IMR-90 (cell line): ENCODE results near the gene NEUROD4. TPM values are rescaled to one million over a fixed set of nuclear protein-coding genes. Genes with fewer than 3 reads are reported as not detected.

ENCODE experiments used
- ATAC-seq: fragments of 200-7000 bp; cut with Tn5 transposase; 2 replicates; pipeline ENCODE4 v1.9.1; 2020; ENCODE audit warnings: low read depth, mild to moderate bottlenecking, moderate library complexity
- BruUV-seq: library from RNA; stranded (reverse); fragments of 400-500 nt; replicated peaks from 2 replicates; lab custom pipeline; 2021; lab: Mats Ljungman, UMichigan
- CTCF ChIA-PET: fragments of 300-600 bp; formaldehyde crosslinking; extraction: SDS; loops from one replicate; lab custom pipeline; 2021; ENCODE audit warnings: antibody characterized with exemption; lab: Yijun Ruan, JAX
- POLR2A ChIA-PET: fragments of 300-600 bp; sonication (Branson Sonifier 250); formaldehyde crosslinking; loops from one replicate; lab custom pipeline; 2022; ENCODE audit warnings: antibody characterized with exemption; ENCODE audit not compliant: unreplicated experiment; lab: Charles Lee
- DNase-seq: peaks from one replicate; pipeline ENCODE4 v3.0.0; 2013
- H2AFZ ChIP-seq: replicated peaks from 2 replicates; pipeline ENCODE3; 2013; ENCODE audit warnings: low read length, mild to moderate bottlenecking; ENCODE audit not compliant: poor library complexity
- H2AK5ac ChIP-seq: 2 replicates; pipeline ENCODE4 v1.6.1; 2013; ENCODE audit warnings: low read depth, low read length, inconsistent platforms
- H2AK9ac ChIP-seq: replicated peaks from 2 replicates; pipeline ENCODE3; 2013; ENCODE audit warnings: mild to moderate bottlenecking, low read depth, low read length, moderate library complexity; ENCODE audit not compliant: poor library complexity
- H2BK120ac ChIP-seq: 2 replicates; pipeline ENCODE4 v1.6.1; 2013; ENCODE audit warnings: low read depth, low read length, inconsistent platforms
- H2BK15ac ChIP-seq: 3 replicates; pipeline ENCODE4 v1.6.1; 2013; ENCODE audit warnings: low read depth, low read length, inconsistent platforms
- H2BK20ac ChIP-seq: 2 replicates; pipeline ENCODE4 v1.6.1; 2013; ENCODE audit warnings: low read depth, mild to moderate bottlenecking, inconsistent platforms, low read length, moderate library complexity
- H2BK5ac ChIP-seq: 2 replicates; pipeline ENCODE4 v1.6.1; 2013; ENCODE audit warnings: mild to moderate bottlenecking, low read depth, low read length, inconsistent platforms; ENCODE audit not compliant: poor library complexity, severe bottlenecking
- H3K14ac ChIP-seq: replicated peaks from 2 replicates; pipeline ENCODE4 v1.6.1; 2013; ENCODE audit warnings: low read depth, low read length, inconsistent platforms
- H3K18ac ChIP-seq: 2 replicates; pipeline ENCODE4 v1.6.1; 2013; ENCODE audit warnings: low read depth, low read length, control low read depth
- H3K23ac ChIP-seq: 2 replicates; pipeline ENCODE4 v1.6.1; 2013; ENCODE audit warnings: low read depth, low read length, inconsistent platforms
- H3K27ac ChIP-seq: 2 replicates; pipeline ENCODE4 v1.5.1; 2013; ENCODE audit warnings: mild to moderate bottlenecking, control low read depth, low read length; ENCODE audit not compliant: insufficient read depth
- H3K27me3 ChIP-seq: 2 replicates; pipeline ENCODE4 v1.6.1; 2013; ENCODE audit warnings: low read length; ENCODE audit not compliant: control insufficient read depth, insufficient read depth
- H3K36me3 ChIP-seq: 2 replicates; pipeline ENCODE4 v1.6.1; 2013; ENCODE audit warnings: low read length, mixed read lengths; ENCODE audit not compliant: control insufficient read depth, insufficient read depth
- H3K4ac ChIP-seq: 2 replicates; pipeline ENCODE4 v1.6.1; 2013; ENCODE audit warnings: low read depth, low read length, inconsistent platforms
- H3K4me1 ChIP-seq: 2 replicates; pipeline ENCODE4 v1.6.1; 2013; ENCODE audit warnings: low read length, mixed read lengths; ENCODE audit not compliant: control insufficient read depth, insufficient read depth
- H3K4me2 ChIP-seq: 2 replicates; pipeline ENCODE4 v1.6.1; 2013; ENCODE audit warnings: low read depth, mild to moderate bottlenecking, control low read depth, low read length, moderate library complexity
- H3K4me3 ChIP-seq: 2 replicates; pipeline ENCODE4 v1.5.1; 2013; ENCODE audit warnings: low read depth, mild to moderate bottlenecking, control low read depth, low read length, moderate library complexity; ENCODE audit not compliant: insufficient read depth
- H3K56ac ChIP-seq: 2 replicates; pipeline ENCODE4 v1.6.1; 2013; ENCODE audit warnings: low read length, inconsistent platforms; ENCODE audit not compliant: insufficient read depth; ENCODE audit errors: extremely low read depth
- H3K79me1 ChIP-seq, 2 experiments: 2 replicates each; pipeline ENCODE4 v1.6.1; 2013; ENCODE audit warnings: low read length in 2 of 2, inconsistent platforms in 1 of 2, low read depth in 1 of 2
- H3K9ac ChIP-seq: 2 replicates; pipeline ENCODE4 v1.6.1; 2013; ENCODE audit warnings: low read depth, low read length, control low read depth
- H3K9me1 ChIP-seq: 2 replicates; pipeline ENCODE4 v1.6.1; 2013; ENCODE audit warnings: low read length, inconsistent platforms; ENCODE audit not compliant: insufficient read depth
- H3K9me3 ChIP-seq: 2 replicates; pipeline ENCODE4 v1.6.1; 2013; ENCODE audit warnings: low read length; ENCODE audit not compliant: control insufficient read depth, insufficient read depth
- H4K20me1 ChIP-seq: 2 replicates; pipeline ENCODE4 v1.6.1; 2013; ENCODE audit warnings: low read length, inconsistent platforms; ENCODE audit not compliant: insufficient read depth
- H4K5ac ChIP-seq: 2 replicates; pipeline ENCODE4 v1.6.1; 2013; ENCODE audit warnings: mild to moderate bottlenecking, low read depth, low read length, control low read depth
- H4K8ac ChIP-seq, 2 experiments: 2 replicates each; pipeline ENCODE4 v1.6.1; 2013; ENCODE audit warnings: low read depth in 2 of 2, low read length in 2 of 2, control low read depth in 1 of 2, inconsistent platforms in 1 of 2
- H4K91ac ChIP-seq: 2 replicates; pipeline ENCODE4 v1.6.1; 2013; ENCODE audit warnings: low read depth, low read length, inconsistent platforms; ENCODE audit not compliant: insufficient read depth
- BHLHE40 ChIP-seq: fragments of 150-350 bp; IDR thresholded peaks from 2 replicates; pipeline ENCODE4 v1.6.1; 2016; ENCODE audit warnings: mild to moderate bottlenecking, low read depth, low read length
- CHD1 ChIP-seq: IDR thresholded peaks from 2 replicates; pipeline ENCODE4 v1.6.1; 2012; ENCODE audit warnings: low read depth, low read length, improper control_type of control experiment
- CTCF ChIP-seq: conservative IDR thresholded peaks from 2 replicates; pipeline ENCODE4 v1.5.1; 2012; ENCODE audit warnings: mild to moderate bottlenecking, low read depth, low read length, improper control_type of control experiment
- ELK1 ChIP-seq: fragments of 150-350 bp; IDR thresholded peaks from 2 replicates; pipeline ENCODE4 v1.6.1; 2016; ENCODE audit warnings: low read depth, mild to moderate bottlenecking, low read length, moderate library complexity, borderline replicate concordance
- FOS ChIP-seq: fragments of 150-350 bp; IDR thresholded peaks from 2 replicates; pipeline ENCODE4 v1.6.1; 2016; ENCODE audit warnings: low read depth, low read length
- MAFK ChIP-seq: IDR thresholded peaks from 2 replicates; pipeline ENCODE4 v1.6.1; 2012; ENCODE audit warnings: low read depth, low read length, improper control_type of control experiment
- MAZ ChIP-seq: IDR thresholded peaks from 2 replicates; pipeline ENCODE4 v1.6.1; 2012; ENCODE audit warnings: low read depth, mild to moderate bottlenecking, low read length, improper control_type of control experiment, moderate library complexity, borderline replicate concordance
- MXI1 ChIP-seq: IDR thresholded peaks from 2 replicates; pipeline ENCODE4 v1.6.1; 2012; ENCODE audit warnings: low read depth, mild to moderate bottlenecking, low read length, moderate library complexity, borderline replicate concordance
- NFE2L2 ChIP-seq: fragments of 150-350 bp; IDR thresholded peaks from 2 replicates; pipeline ENCODE4 v1.6.1; 2016; ENCODE audit warnings: low read depth, mild to moderate bottlenecking, low read length
- POLR2A ChIP-seq: IDR thresholded peaks from 2 replicates; pipeline ENCODE4 v1.6.1; 2012; ENCODE audit warnings: mild to moderate bottlenecking, low read depth, low read length
- RAD21 ChIP-seq: IDR thresholded peaks from 2 replicates; pipeline ENCODE4 v1.6.1; 2012; ENCODE audit warnings: low read length, improper control_type of control experiment
- RCOR1 ChIP-seq: IDR thresholded peaks from 2 replicates; pipeline ENCODE4 v1.6.1; 2012; ENCODE audit warnings: mild to moderate bottlenecking, low read length, improper control_type of control experiment; ENCODE audit not compliant: insufficient replicate concordance
- RFX5 ChIP-seq: IDR thresholded peaks from 2 replicates; pipeline ENCODE4 v1.8.0; 2012; ENCODE audit warnings: low read depth, mild to moderate bottlenecking, low read length, moderate library complexity
- SMC3 ChIP-seq: fragments of 150-350 bp; IDR thresholded peaks from 2 replicates; pipeline ENCODE4 v1.6.1; 2016; ENCODE audit warnings: low read depth, mild to moderate bottlenecking, antibody characterized with exemption, low read length, moderate library complexity
- USF2 ChIP-seq: fragments of 150-350 bp; IDR thresholded peaks from 2 replicates; pipeline ENCODE4 v1.6.1; 2017; ENCODE audit warnings: mild to moderate bottlenecking, antibody characterized with exemption, low read length, low read depth
- WGBS, 2 experiments: methylation state at CpG; one replicate each; pipeline versions ENCODE4 v1.1.5 to v1.1.7; 2013; ENCODE audit warnings: missing lambda C conversion rate in 2 of 2; ENCODE audit not compliant: insufficient read length in 1 of 2; ENCODE audit errors: extremely low coverage in 2 of 2; 5-methylcytosine and 5-hydroxymethylcytosine counted together
- dilution Hi-C: fragments of 300-500 bp; cut with HindIII; formaldehyde crosslinking; loops from one replicate; pipeline ENCODE4 v1.14.3; 2018; ENCODE audit warnings: low sequenced_read_pairs; ENCODE audit not compliant: unreplicated experiment
- in situ Hi-C: fragments of 300-500 bp; cut with MboI; formaldehyde crosslinking; loops from 3 replicates; pipeline ENCODE4 v1.14.3; 2019; ENCODE audit warnings: low sequenced_read_pairs, inconsistent platforms, mixed read lengths
- intact Hi-C: fragments of 100-400 bp; cut with micrococcal nuclease; formaldehyde crosslinking; loops from 2 replicates; pipeline ENCODE4 v1.10.0; 2022
- polyA plus RNA-seq, 3 experiments: library from polyadenylated mRNA; depleted of rRNA; stranded (reverse); fragments of >200 nt; gene quantifications; 2 replicates each; pipeline ENCODE4 v1.2.3, GENCODE V29; 2012; ENCODE audit warnings: low replicate concordance in 1 of 3
- total RNA-seq: library from RNA; depleted of rRNA; stranded (reverse); fragments of >200 nt; gene quantifications from 2 replicates; pipeline ENCODE4 v1.2.3, GENCODE V29; 2012

NEUROD4 gene
- total and polyA plus RNA-seq, 2 of the 4 experiments (the other 2 are of a cell fraction), result not detected

- intact Hi-C loops (no loop called here), dilution Hi-C loops (no loop called here), in situ Hi-C loops (no loop called here)
- no peak for DNase-seq
- H4K5ac ChIP-seq, result no peak overlapping the region
- H3K56ac ChIP-seq, result no peak overlapping the region
- CTCF ChIA-PET, result no interaction called here
- H3K9ac ChIP-seq, result no peak overlapping the region
- no peak overlapping the region for H3K14ac ChIP-seq
- no peak overlapping the region for H3K4me2 ChIP-seq
- H3K18ac ChIP-seq, result no peak overlapping the region
- H3K9me3 ChIP-seq, result no peaks in the 10 kb centered on the region
- no peak overlapping the region for H2BK15ac ChIP-seq
- H2AFZ ChIP-seq, result no peak overlapping the region
- no peak for TF ChIP-seq ELK1
- TF ChIP-seq NFE2L2, result no peak
- no peak for TF ChIP-seq BHLHE40
- TF ChIP-seq MAFK, result no peak
- no peak for TF ChIP-seq RCOR1
- no peak for TF ChIP-seq MXI1
- no peak for TF ChIP-seq SMC3
- TF ChIP-seq USF2, result no peak
- no peak for TF ChIP-seq RFX5
- no peak for TF ChIP-seq RAD21
- no peak for TF ChIP-seq CHD1
- no peak for TF ChIP-seq CTCF
- no peak for TF ChIP-seq POLR2A
- no peak for TF ChIP-seq FOS
- TF ChIP-seq MAZ, result no peak
- H4K8ac ChIP-seq, result no peak overlapping the region
- no CpG with 5 or more reads among the region's 2 CpGs for WGBS, 2 experiments
- no peak overlapping the region for H2BK20ac ChIP-seq
- no peak overlapping the region for H3K4ac ChIP-seq
- no peaks in the 10 kb centered on the region for H3K36me3 ChIP-seq
- H2BK120ac ChIP-seq, result no peak overlapping the region
- H4K20me1 ChIP-seq, result no peaks in the 10 kb centered on the region
- H3K27ac ChIP-seq, result no peak overlapping the region
- H2BK5ac ChIP-seq, result no peak overlapping the region
- no peak overlapping the region for H4K91ac ChIP-seq
- H2AK5ac ChIP-seq, result no peak overlapping the region
- H3K27me3 ChIP-seq, result no peaks in the 10 kb centered on the region; the same call in 1 of the 2 replicates
- H3K9me1 ChIP-seq, result no peaks in the 10 kb centered on the region
- H3K4me3 ChIP-seq, result no peak overlapping the region
- POLR2A ChIA-PET, result no interaction called here
- ATAC-seq, result no peak
- no TSS peak for BruUV-seq
- no peaks in the 10 kb centered on the region for H3K79me1 ChIP-seq
- H3K4me1 ChIP-seq, result no peaks in the 10 kb centered on the region
- no peak overlapping the region for H3K23ac ChIP-seq
- no peak overlapping the region for H2AK9ac ChIP-seq
Measured at GRCh38 chr12:55002355-55002754, 17.4 kb upstream of the NEUROD4 start.
